K562 treated with DMSO at 1 percent for 24 hours (cell line): Measurements from ENCODE around the gene ZNF124. TPM values are rescaled to one million over a fixed set of nuclear protein-coding genes. Genes with fewer than 3 reads are reported as not detected.

Experiments used
- total RNA-seq: library from RNA; unstranded; fragments of 300-600 nt; gene quantifications from 2 replicates; pipeline ENCODE4 v1.2.3, GENCODE V29; 2022; ENCODE audit warnings: low read depth; ENCODE audit not compliant: insufficient read depth

The ZNF124 gene
- total RNA-seq = 10.9 and 16.5 TPM in 2 replicates

DNA sequence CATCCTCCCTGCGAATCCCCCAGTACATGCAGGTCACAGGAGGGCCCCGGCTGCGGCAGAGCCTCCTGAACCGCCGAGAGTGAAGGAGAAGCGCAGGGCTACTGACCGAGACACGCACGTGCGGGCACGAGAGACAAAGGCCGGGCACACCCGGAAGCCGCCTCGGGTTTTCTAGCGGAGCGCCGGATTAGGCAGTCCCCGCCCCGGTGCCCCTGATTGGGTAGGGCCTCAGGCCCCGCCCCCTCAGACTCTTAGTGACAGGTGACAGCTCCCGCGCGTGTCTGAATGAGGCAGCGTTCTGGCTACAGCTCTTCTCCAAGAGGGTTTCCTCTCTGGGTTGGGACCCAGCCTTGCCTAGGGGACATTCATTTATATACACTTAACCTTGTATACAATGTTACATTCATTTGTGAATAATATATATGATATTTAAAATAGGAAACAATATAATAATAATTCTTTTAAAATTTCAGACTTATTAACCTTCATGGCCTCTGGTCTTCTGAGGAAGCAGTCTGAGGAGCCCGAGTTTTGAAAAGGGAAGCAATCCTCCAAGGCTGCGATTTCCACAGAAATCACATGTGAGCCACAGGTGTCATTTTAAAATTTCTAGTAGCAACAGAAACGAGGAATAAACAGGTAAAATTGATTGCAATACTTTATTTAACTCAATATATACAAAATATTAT lies at the start of gene ZNF124:
Gene ZNF124 (minus strand): TSS at position 146 of the 689 bp plus-strand sequence. CDS start 143 bp downstream, at position 3.

Other genes with a start within 250 kb of the ZNF124 start
- 14.9 and 17.9 TPM in 2 replicates for gene AHCTF1, start 240.1 kb downstream of the ZNF124 start, total RNA-seq
- 6.6 and 8.3 TPM in 2 replicates for gene ZNF695, start 164.0 kb downstream of the ZNF124 start, total RNA-seq
- gene ZNF670, start 93.2 kb downstream of the ZNF124 start, total RNA-seq = 2.7 and 4.0 TPM in 2 replicates
- gene ZNF669, start 67.7 kb downstream of the ZNF124 start, total RNA-seq = 6.2 and 7.1 TPM in 2 replicates
- gene VN1R5, start 84.1 kb upstream of the ZNF124 start, total RNA-seq = not detected in 2 replicates
- 48.4 and 49.2 TPM in 2 replicates for gene ZNF496, start 159.8 kb upstream of the ZNF124 start, total RNA-seq
- gene NLRP3, start 244.2 kb upstream of the ZNF124 start, total RNA-seq = not detected in 2 replicates